GM12873 (cell line): ENCODE measurements around the gene MRTFA.

Experiments
- CTCF ChIP-seq: IDR thresholded peaks from 2 replicates; pipeline ENCODE4 v1.5.1; 2012; ENCODE audit warnings: low read depth, mild to moderate bottlenecking, moderate library complexity, low read length, control low read depth; ENCODE audit not compliant: insufficient read depth; ENCODE audit errors: missing control alignments

MRTFA gene

GRCh38 chr22:40636380-40637182 is at the start of gene MRTFA:
Gene MRTFA, minus strand, starts transcription at chr22:40636719.
- no peak for TF ChIP-seq CTCF

GRCh38 chr22:40685406-40685805 is 48.9 kb upstream of the MRTFA start:
- TF ChIP-seq CTCF = no peak

GRCh38 chr22:40684728-40685127 is 48.2 kb upstream of the MRTFA start:
- no peak for TF ChIP-seq CTCF

GRCh38 chr22:40681451-40681850 is 44.9 kb upstream of the MRTFA start:
- TF ChIP-seq CTCF = no peak

GRCh38 chr22:40680819-40681183 is 44.3 kb upstream of the MRTFA start:
- TF ChIP-seq CTCF = no peak

- TF ChIP-seq CTCF = no peak
These were observed 43.7 kb upstream of the MRTFA start for GRCh38 chr22:40679964-40680818.

- TF ChIP-seq CTCF = no peak
These were observed 42.9 kb upstream of the MRTFA start, which contains the start of gene MCHR1 for GRCh38 chr22:40679249-40679963. Gene MCHR1, plus strand, starts transcription at chr22:40679484. Its CDS starts 169 bp downstream, at chr22:40679653.
